ENCODE results near the gene CTLA4.

CTLA4 gene

GRCh38 chr2:203893840-203894239 lies 26.3 kb downstream of the CTLA4 start:
- TF ChIP-seq CTCF (IDR thresholded peaks at IDR 0.05; ENCODE audit: insufficient read depth, missing control alignments) = no peak
- DNase-seq (ENCODE audit: insufficient read length, low spot score) (no peak), FAIRE-seq (no peak)

DNA sequence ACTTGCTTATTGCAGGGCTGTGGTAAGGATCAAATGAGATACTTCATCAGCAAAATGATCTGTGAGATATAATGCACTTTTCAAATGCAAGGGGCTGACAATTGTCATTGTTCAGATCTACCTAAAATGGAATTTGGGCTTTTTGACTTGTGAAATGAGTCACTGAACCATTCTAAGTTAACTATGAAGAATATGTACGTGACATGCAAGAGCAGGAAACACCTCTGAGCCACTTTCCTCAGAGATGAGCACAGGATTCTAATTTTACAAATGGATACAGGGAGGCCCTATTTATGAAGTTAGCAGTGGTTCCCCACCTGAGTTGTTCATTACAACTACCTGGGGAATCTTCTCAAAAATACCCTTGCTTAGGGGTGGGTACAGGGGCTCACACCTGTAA lies 26.7 kb downstream of the CTLA4 start:
- FAIRE-seq = no peak
- DNase-seq (ENCODE audit: insufficient read length, low spot score) = no peak
- TF ChIP-seq CTCF (IDR thresholded peaks at IDR 0.05; ENCODE audit: insufficient read depth, missing control alignments) = no peak

DNA sequence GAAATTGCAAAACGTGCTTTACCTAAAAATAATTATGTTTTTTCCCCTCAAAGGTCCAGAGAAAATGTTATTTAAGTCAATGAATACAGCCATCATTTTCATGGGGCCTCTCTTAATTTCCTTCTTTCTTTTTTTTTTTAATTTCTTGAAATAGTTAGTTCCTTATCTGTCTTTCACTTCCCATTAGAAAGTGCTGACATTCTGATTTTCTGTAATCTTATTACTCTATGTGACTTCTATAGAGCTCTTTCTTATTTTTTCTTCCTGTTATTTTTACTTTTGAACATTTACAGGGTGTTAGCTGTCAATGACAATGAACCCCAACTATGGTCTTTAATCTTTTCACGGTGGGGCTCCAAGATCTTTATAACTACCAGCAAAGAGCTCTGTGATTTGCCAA lies 30.0 kb downstream of the CTLA4 start:
- FAIRE-seq (no peak), DNase-seq (ENCODE audit: insufficient read length, low spot score) (no peak)
- TF ChIP-seq CTCF (IDR thresholded peaks at IDR 0.05; ENCODE audit: insufficient read depth, missing control alignments) = no peak

- no peak for TF ChIP-seq CTCF (IDR thresholded peaks at IDR 0.05; ENCODE audit: insufficient read depth, missing control alignments)
- no peak for FAIRE-seq
- DNase-seq (ENCODE audit: insufficient read length, low spot score) = no peak
Measured at GRCh38 chr2:203898657-203899056, 31.1 kb downstream of the CTLA4 start.

DNA sequence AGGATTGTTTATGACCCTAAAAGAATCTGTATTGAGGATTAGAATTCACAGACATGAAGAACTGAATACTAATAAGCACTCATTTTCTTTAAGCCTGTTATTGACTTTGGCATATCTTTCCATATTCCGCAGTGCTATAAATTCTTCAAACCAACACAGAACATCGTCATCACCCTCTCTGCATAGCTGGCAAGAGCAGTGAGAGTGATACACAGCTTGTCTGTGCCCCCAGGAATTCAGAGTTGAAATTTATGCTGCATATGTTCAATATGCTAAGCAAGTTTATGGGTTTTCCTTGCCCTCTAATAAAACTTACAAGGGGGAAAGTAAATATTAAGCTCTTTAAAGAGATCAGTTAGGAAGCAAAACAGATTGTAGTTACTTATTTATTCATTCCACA lies 32.7 kb downstream of the CTLA4 start:
- FAIRE-seq = no peak
- TF ChIP-seq CTCF (IDR thresholded peaks at IDR 0.05; ENCODE audit: insufficient read depth, missing control alignments) = no peak
- no peak for DNase-seq (ENCODE audit: insufficient read length, low spot score)

GRCh38 chr2:203904022-203904421 lies 36.5 kb downstream of the CTLA4 start:
- TF ChIP-seq CTCF (IDR thresholded peaks at IDR 0.05; ENCODE audit: insufficient read depth, missing control alignments) = no peak
- FAIRE-seq (no peak), DNase-seq (ENCODE audit: insufficient read length, low spot score) (no peak)

GRCh38 chr2:203905656-203906055 lies 38.1 kb downstream of the CTLA4 start:
- no peak for TF ChIP-seq CTCF (IDR thresholded peaks at IDR 0.05; ENCODE audit: insufficient read depth, missing control alignments)
- FAIRE-seq (peak; percentile 56), DNase-seq (ENCODE audit: insufficient read length, low spot score) (no peak)
